ENCODE results near the gene UPK1B. TPM values are rescaled to one million over a fixed set of nuclear protein-coding genes. Genes with fewer than 3 reads are reported as not detected.
A peak's percentile ranks its signal among the peaks of the same experiment; 100 is the strongest.

The UPK1B gene
- total RNA-seq, 2 experiments from 2014 or later, result not detected

DNA sequence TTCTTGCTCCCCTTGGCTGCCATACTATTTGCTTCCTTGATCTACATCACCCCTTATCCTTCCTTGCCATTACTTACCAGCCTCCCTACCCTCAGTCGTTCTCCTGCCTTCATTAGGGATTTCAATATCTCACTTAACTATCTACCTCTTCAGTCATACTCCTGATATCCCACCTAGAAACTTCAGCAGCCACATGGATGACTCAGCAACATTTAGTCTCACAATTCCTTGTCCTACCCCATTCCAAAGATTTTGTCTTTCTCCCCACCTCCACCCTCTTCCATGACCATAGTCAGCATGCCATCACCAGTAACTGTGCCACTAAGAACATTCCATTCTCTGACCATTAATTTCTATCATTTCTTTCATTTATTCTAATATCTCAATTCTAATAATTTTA lies 18.4 kb downstream of the UPK1B start:
- ATAC-seq (ENCODE audit: low read depth), result no peak
- H3K4me1 Mint-ChIP-seq, result no peaks in the 10 kb centered on the region
- H3K36me3 Mint-ChIP-seq, result no peaks in the 10 kb centered on the region
- H3K4me3 Mint-ChIP-seq, result no peak overlapping the region
- no peaks in the 10 kb centered on the region for H3K9me3 Mint-ChIP-seq
- POLR2A ChIA-PET, result no interaction called here
- H3K27ac Mint-ChIP-seq, result no peak overlapping the region
- no peak for DNase-seq
- H3K27me3 Mint-ChIP-seq, result peaks cover 2% of the 10 kb centered on the region

- POLR2A ChIA-PET, result no interaction called here
- no peak for DNase-seq
Measured at GRCh38 chr3:119194237-119195150, 21.1 kb downstream of the UPK1B start.

GRCh38 chr3:119195151-119195476 lies 21.7 kb downstream of the UPK1B start:
- no peak for DNase-seq
- ATAC-seq (ENCODE audit: low read depth), result no peak

More at GRCh38 chr3:119194237-119195150, 21.1 kb downstream of the UPK1B start:
- no peaks in the 10 kb centered on the region for H3K36me3 Mint-ChIP-seq
- no peaks in the 10 kb centered on the region for H3K4me1 Mint-ChIP-seq
- H3K9me3 Mint-ChIP-seq, result peaks cover 2% of the 10 kb centered on the region
- H3K27me3 Mint-ChIP-seq, result peaks cover 4% of the 10 kb centered on the region
- H3K4me3 Mint-ChIP-seq, result no peak overlapping the region
- H3K27ac Mint-ChIP-seq, result no peak overlapping the region
- ATAC-seq (ENCODE audit: low read depth), result no peak

GRCh38 chr3:119195911-119196310 lies 22.5 kb downstream of the UPK1B start:
- no peaks in the 10 kb centered on the region for H3K36me3 Mint-ChIP-seq

More at GRCh38 chr3:119195151-119195476, 21.7 kb downstream of the UPK1B start:
- H3K9me3 Mint-ChIP-seq, result peaks cover 2% of the 10 kb centered on the region
- POLR2A ChIA-PET, result no interaction called here
- H3K27ac Mint-ChIP-seq, result no peak overlapping the region
- no peaks in the 10 kb centered on the region for H3K4me1 Mint-ChIP-seq
- H3K27me3 Mint-ChIP-seq, result peaks cover 4% of the 10 kb centered on the region
- H3K36me3 Mint-ChIP-seq, result no peaks in the 10 kb centered on the region
- no peak overlapping the region for H3K4me3 Mint-ChIP-seq

GRCh38 chr3:119205209-119205608 lies 31.8 kb downstream of the UPK1B start:
- H3K4me1 Mint-ChIP-seq, result peaks cover 11% of the 10 kb centered on the region
- no peaks in the 10 kb centered on the region for H3K9me3 Mint-ChIP-seq
- peaks cover 26% of the 10 kb centered on the region for H3K36me3 Mint-ChIP-seq
- H3K27me3 Mint-ChIP-seq, result no peaks in the 10 kb centered on the region
- DNase-seq (no peak), ATAC-seq (ENCODE audit: low read depth) (no peak)
- POLR2A ChIA-PET, result interaction anchor here (0.7 kb wide), 1 partner anchor 193 kb away, joined by 3 read pairs; no protein-coding TSS in a partner anchor
- H3K4me3 Mint-ChIP-seq, result no peak overlapping the region
- no peak overlapping the region for H3K27ac Mint-ChIP-seq

More at GRCh38 chr3:119195911-119196310, 22.5 kb downstream of the UPK1B start:
- Mint-ChIP-seq H3K9me3 (peaks cover 2% of the 10 kb centered on the region), H3K4me3 (no peak overlapping the region), H3K27me3 (peaks cover 4% of the 10 kb centered on the region), H3K27ac (no peak overlapping the region), H3K4me1 (no peaks in the 10 kb centered on the region)
- POLR2A ChIA-PET, result no interaction called here
- ATAC-seq (ENCODE audit: low read depth) (no peak), DNase-seq (no peak)

GRCh38 chr3:119205685-119206084 lies 32.3 kb downstream of the UPK1B start:
- H3K27me3 Mint-ChIP-seq, result no peaks in the 10 kb centered on the region
- no peak for ATAC-seq (ENCODE audit: low read depth)
- no peak for DNase-seq
- peaks cover 11% of the 10 kb centered on the region for H3K4me1 Mint-ChIP-seq
- H3K36me3 Mint-ChIP-seq, result peaks cover 30% of the 10 kb centered on the region
- H3K4me3 Mint-ChIP-seq, result no peak overlapping the region
- H3K27ac Mint-ChIP-seq, result no peak overlapping the region
- no peaks in the 10 kb centered on the region for H3K9me3 Mint-ChIP-seq
- POLR2A ChIA-PET, result interaction anchor here (0.7 kb wide), 1 partner anchor 192 kb away, joined by 3 read pairs; no protein-coding TSS in a partner anchor

GRCh38 chr3:119206611-119207511 lies 33.5 kb downstream of the UPK1B start:
- POLR2A ChIA-PET, result no interaction called here
- DNase-seq (no peak), ATAC-seq (ENCODE audit: low read depth) (no peak)
- Mint-ChIP-seq H3K4me1 (peaks cover 11% of the 10 kb centered on the region), H3K27ac (no peak overlapping the region), H3K27me3 (no peaks in the 10 kb centered on the region), H3K9me3 (no peaks in the 10 kb centered on the region), H3K4me3 (peak overlapping the region; percentile 15), H3K36me3 (peaks cover 35% of the 10 kb centered on the region)

- H3K4me1 Mint-ChIP-seq, result peaks cover 11% of the 10 kb centered on the region
- no peak for ATAC-seq (ENCODE audit: low read depth)
- H3K4me3 Mint-ChIP-seq, result peak overlapping the region; percentile 15
- H3K36me3 Mint-ChIP-seq, result peaks cover 36% of the 10 kb centered on the region
- POLR2A ChIA-PET, result no interaction called here
- no peak overlapping the region for H3K27ac Mint-ChIP-seq
- H3K27me3 Mint-ChIP-seq, result no peaks in the 10 kb centered on the region
- no peak for DNase-seq
- no peaks in the 10 kb centered on the region for H3K9me3 Mint-ChIP-seq
Measured at GRCh38 chr3:119207512-119207875, 34.1 kb downstream of the UPK1B start.

- H3K27me3 Mint-ChIP-seq, result no peaks in the 10 kb centered on the region
- peaks cover 13% of the 10 kb centered on the region for H3K4me1 Mint-ChIP-seq
- DNase-seq, result no peak
- POLR2A ChIA-PET, result no interaction called here
- ATAC-seq (ENCODE audit: low read depth), result no peak
- no peaks in the 10 kb centered on the region for H3K9me3 Mint-ChIP-seq
- H3K27ac Mint-ChIP-seq, result no peak overlapping the region
- H3K4me3 Mint-ChIP-seq, result no peak overlapping the region
- H3K36me3 Mint-ChIP-seq, result peaks cover 52% of the 10 kb centered on the region
Measured at GRCh38 chr3:119211193-119211592, 37.8 kb downstream of the UPK1B start.

GRCh38 chr3:119211803-119212202 lies 38.4 kb downstream of the UPK1B start:
- peaks cover 10% of the 10 kb centered on the region for H3K4me1 Mint-ChIP-seq
- ATAC-seq (ENCODE audit: low read depth) (no peak), DNase-seq (no peak)
- H3K36me3 Mint-ChIP-seq, result peaks cover 52% of the 10 kb centered on the region
- H3K4me3 Mint-ChIP-seq, result no peak overlapping the region
- H3K27me3 Mint-ChIP-seq, result no peaks in the 10 kb centered on the region
- H3K9me3 Mint-ChIP-seq, result no peaks in the 10 kb centered on the region
- H3K27ac Mint-ChIP-seq, result no peak overlapping the region
- POLR2A ChIA-PET, result interaction anchor here (0.6 kb wide), 1 partner anchor 10 kb away, joined by 3 read pairs; no protein-coding TSS in a partner anchor

DNA sequence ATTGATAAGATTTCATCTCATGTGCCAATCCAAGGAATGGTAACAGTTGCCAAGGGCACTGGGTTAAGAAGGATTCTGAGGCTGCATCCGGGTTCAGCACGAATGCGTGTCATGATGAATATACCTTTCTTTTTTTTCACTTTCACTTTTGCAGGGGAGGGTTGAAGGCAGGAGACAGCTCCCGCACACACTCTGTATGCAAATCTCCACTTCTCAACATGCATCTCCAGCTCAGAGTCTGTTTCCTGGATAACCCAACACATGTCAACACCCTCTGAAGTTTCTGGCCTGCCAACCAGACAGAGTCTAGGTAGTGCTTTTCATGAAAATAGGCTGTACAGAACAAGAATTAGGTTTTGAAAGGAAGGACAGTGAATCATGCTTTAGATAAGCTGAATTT lies 45.7 kb downstream of the UPK1B start:
- DNase-seq (no peak), ATAC-seq (ENCODE audit: low read depth) (peak; percentile 95)
- peaks cover 10% of the 10 kb centered on the region for H3K4me1 Mint-ChIP-seq
- no peaks in the 10 kb centered on the region for H3K9me3 Mint-ChIP-seq
- peak overlapping the region; percentile 78 for H3K27ac Mint-ChIP-seq
- no peaks in the 10 kb centered on the region for H3K27me3 Mint-ChIP-seq
- H3K36me3 Mint-ChIP-seq, result peaks cover 47% of the 10 kb centered on the region
- POLR2A ChIA-PET, result interaction anchor here (1.0 kb wide), 1 partner anchor 22 kb away, joined by 3 read pairs; the partner anchor contains the start of gene B4GALT4
- peak overlapping the region; percentile 64 for H3K4me3 Mint-ChIP-seq

DNA sequence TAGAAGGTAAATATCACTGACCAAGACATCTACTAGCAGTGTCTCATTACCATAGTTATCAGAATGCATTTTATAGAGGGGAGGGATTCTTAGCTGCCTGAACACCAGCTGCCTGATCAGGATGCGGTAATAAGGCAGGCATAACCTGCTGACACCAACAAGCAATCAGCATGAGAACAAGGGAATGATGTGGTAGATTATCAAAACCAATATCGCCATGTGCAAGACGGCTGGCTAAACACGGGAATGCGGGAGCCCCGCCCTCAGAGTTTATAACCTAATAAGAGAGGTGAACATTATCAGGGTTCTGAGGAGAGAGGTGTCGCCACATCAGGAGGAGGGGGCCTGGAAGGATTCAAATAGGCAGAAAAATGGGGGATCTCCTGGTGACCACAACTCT lies 46.8 kb downstream of the UPK1B start:
- H3K4me3 Mint-ChIP-seq, result no peak overlapping the region
- peak overlapping the region; percentile 43 for H3K27ac Mint-ChIP-seq
- H3K4me1 Mint-ChIP-seq, result peaks cover 10% of the 10 kb centered on the region
- H3K36me3 Mint-ChIP-seq, result peaks cover 44% of the 10 kb centered on the region
- H3K27me3 Mint-ChIP-seq, result no peaks in the 10 kb centered on the region
- POLR2A ChIA-PET, result no interaction called here
- no peaks in the 10 kb centered on the region for H3K9me3 Mint-ChIP-seq
- DNase-seq, result no peak
- ATAC-seq (ENCODE audit: low read depth), result no peak

GRCh38 chr3:119220970-119221667 lies 47.7 kb downstream of the UPK1B start:
- Mint-ChIP-seq H3K4me1 (peaks cover 11% of the 10 kb centered on the region), H3K9me3 (no peaks in the 10 kb centered on the region), H3K27ac (peak overlapping the region; percentile 16), H3K4me3 (no peak overlapping the region), H3K36me3 (peaks cover 36% of the 10 kb centered on the region), H3K27me3 (no peaks in the 10 kb centered on the region)
- DNase-seq (no peak), ATAC-seq (ENCODE audit: low read depth) (no peak)
- POLR2A ChIA-PET, result no interaction called here

All from activated naive CD8-positive, alpha-beta T cell treated with anti-CD3 and anti-CD28 coated beads, Interleukin-2, amount 10 ng/mL, durations not matched to agents 7 days and 5 days (primary cell).